Measurements from ENCODE around the gene PTPRQ.

GRCh38 chr12:80509781-80510556 is 65.9 kb downstream of the PTPRQ start:
- TF ChIP-seq CTCF (IDR thresholded peaks at IDR 0.05), result no peak
- TF ChIP-seq POLR2A (IDR thresholded peaks at IDR 0.05), result no peak
- no peak for TF ChIP-seq EP300 (IDR thresholded peaks at IDR 0.05)

Data from suprapubic skin (tissue), 3 donors.